Body of pancreas (tissue), 4 donors: ENCODE results near the gene SLC36A3. TPM values are rescaled to one million over a fixed set of nuclear protein-coding genes. Genes with fewer than 3 reads are reported as not detected.
A peak's percentile ranks its signal among the peaks of the same experiment; 100 is the strongest.

Source experiments
- ATAC-seq: fragments of 150-250 bp; one replicate; pipeline ENCODE4 v1.9.1; 2016
- DNase-seq, 4 donors: peaks; one replicate each; pipeline ENCODE4 v3.0.0-alpha.2; 2019
- H3K27ac ChIP-seq, 4 donors: fragments of 200-600 bp; sonication (generic); 1 replicate in 3 of 4; 2 replicates in 1 of 4; pipeline versions ENCODE4 v1.5.1 to v1.6.1; 2016 to 2019; ENCODE audit warnings: mild to moderate bottlenecking in 1 of 4, mixed read lengths in 1 of 4, moderate library complexity in 1 of 4
- H3K27me3 ChIP-seq, 2 donors: fragments of 200-600 bp; sonication (generic); one replicate each; pipeline ENCODE4 v1.6.0; 2016; ENCODE audit warnings: mild to moderate bottlenecking in 1 of 2
- H3K36me3 ChIP-seq, 2 donors: fragments of 200-600 bp; sonication (generic); replicated peaks in 1 of 2; 2 replicates each; pipeline ENCODE4 v1.5.1; 2016; ENCODE audit warnings: low read depth in 2 of 2; ENCODE audit not compliant: insufficient read depth in 1 of 2
- H3K4me1 ChIP-seq: fragments of 200-600 bp; sonication (generic); one replicate; pipeline ENCODE4 v1.6.0; 2016
- H3K4me3 ChIP-seq, 2 donors: fragments of 200-600 bp; sonication (generic); 1 replicate in 1 of 2; 2 replicates in 1 of 2; pipeline ENCODE4 v1.5.1; 2016 to 2019
- H3K9me3 ChIP-seq, 3 donors: fragments of 200-600 bp; sonication (generic); 1 replicate in 2 of 3; 2 replicates in 1 of 3; pipeline ENCODE4 v1.5.1; 2016
- CTCF ChIP-seq, 7 experiments: fragments of 450-650 bp in 4 of 7; fragments of 200-600 bp in 3 of 7; sonication (generic) in 3 of 7; IDR thresholded peaks; one replicate each; pipeline ENCODE4 v1.5.1; 2016 to 2019; ENCODE audit warnings: antibody characterized with exemption in 7 of 7
- POLR2A ChIP-seq, 3 donors: fragments of 450-650 bp; IDR thresholded peaks; one replicate each; pipeline ENCODE4 v1.6.1; 2016; ENCODE audit warnings: antibody characterized with exemption in 3 of 3, mild to moderate bottlenecking in 2 of 3
- whole genome bisulfite sequencing, 2 donors: methylation state at CpG; one replicate each; pipeline ENCODE4 v1.1.5; 2017; 5-methylcytosine and 5-hydroxymethylcytosine counted together
- intact Hi-C: fragments of 100-400 bp; cut with DNase I; formaldehyde crosslinking; loops from one replicate; pipeline ENCODE4 v1.15.1; 2023
- total RNA-seq, 2 donors: library from RNA; depleted of rRNA; stranded (reverse); fragments of >200 nt; gene quantifications; one replicate each; pipeline ENCODE4 v1.1.0, GENCODE V29; 2016

SLC36A3 gene
- total RNA-seq, 2 donors from 2014 or later = not detected

- no peaks in the 10 kb centered on the region for H3K9me3 ChIP-seq
- no peak overlapping the region for H3K4me3 ChIP-seq
- H3K27ac ChIP-seq = peak overlapping the region in 3 of 4 donors; percentile 25 to 44 (median 33)
- H3K36me3 ChIP-seq = no peaks in the 10 kb centered on the region
- DNase-seq = peak in 1 of 4 donors; percentile 13
- no peaks in the 10 kb centered on the region for H3K27me3 ChIP-seq
- intact Hi-C loops = no loop called here
- WGBS, 2 donors = 69 to 78% methylated on average over 10 of the region's 10 CpGs
- H3K4me1 ChIP-seq = peaks cover 45% of the 10 kb centered on the region
- no peak for ATAC-seq
- TF ChIP-seq POLR2A (IDR thresholded peaks at IDR 0.05) (no peak), CTCF (IDR thresholded peaks at IDR 0.05) (no peak)
Measured at GRCh38 chr5:151250346-151251000, 53.1 kb downstream of the SLC36A3 start.

GRCh38 chr5:151249281-151249680 lies 54.3 kb downstream of the SLC36A3 start:
- no peaks in the 10 kb centered on the region for H3K9me3 ChIP-seq
- DNase-seq (no peak), ATAC-seq (no peak)
- peak overlapping the region in 3 of 4 donors; percentile 8 to 56 (median 44) for H3K27ac ChIP-seq
- intact Hi-C loops = no loop called here
- H3K36me3 ChIP-seq = no peaks in the 10 kb centered on the region
- TF ChIP-seq POLR2A (IDR thresholded peaks at IDR 0.05) (no peak), CTCF (IDR thresholded peaks at IDR 0.05) (no peak)
- H3K4me1 ChIP-seq = peaks cover 38% of the 10 kb centered on the region
- 82 to 84% methylated on average over 5 of the region's 5 CpGs for WGBS, 2 donors
- no peaks in the 10 kb centered on the region for H3K27me3 ChIP-seq
- H3K4me3 ChIP-seq = no peak overlapping the region

- intact Hi-C loops = no loop called here
- Histone ChIP-seq H3K27ac (peak overlapping the region in 3 of 4 donors; percentile 8 to 56 (median 44)), H3K4me1 (peaks cover 32% of the 10 kb centered on the region), H3K27me3 (no peaks in the 10 kb centered on the region), H3K36me3 (no peaks in the 10 kb centered on the region), H3K9me3 (no peaks in the 10 kb centered on the region), H3K4me3 (no peak overlapping the region)
- ATAC-seq (no peak), DNase-seq (peak in 3 of 4 donors; percentile 25 to 61 (median 44))
- WGBS, 2 donors = 42 to 56% methylated on average over 2 of the region's 2 CpGs
- no peak for TF ChIP-seq CTCF (IDR thresholded peaks at IDR 0.05)
Measured at GRCh38 chr5:151248651-151249050, 54.9 kb downstream of the SLC36A3 start.

- H3K4me1 ChIP-seq = peaks cover 14% of the 10 kb centered on the region
- no peaks in the 10 kb centered on the region for H3K27me3 ChIP-seq
- WGBS, 2 donors = 76 to 88% methylated on average over 4 of the region's 4 CpGs
- ATAC-seq = no peak
- no peaks in the 10 kb centered on the region for H3K9me3 ChIP-seq
- TF ChIP-seq POLR2A (IDR thresholded peaks at IDR 0.05) = no peak
- H3K4me3 ChIP-seq = no peak overlapping the region
- no peak overlapping the region for H3K27ac ChIP-seq
- intact Hi-C loops = no loop called here
- no peak for DNase-seq
- no peaks in the 10 kb centered on the region for H3K36me3 ChIP-seq
Measured at GRCh38 chr5:151245680-151246219, 57.8 kb downstream of the SLC36A3 start.

- no peak overlapping the region for H3K4me3 ChIP-seq
- WGBS, 2 donors = 90% methylated on average over 2 to 3 of the region's 3 CpGs
- ATAC-seq (no peak), DNase-seq (no peak)
- H3K27me3 ChIP-seq = no peaks in the 10 kb centered on the region
- H3K9me3 ChIP-seq = no peaks in the 10 kb centered on the region
- TF ChIP-seq CTCF (IDR thresholded peaks at IDR 0.05) (no peak), POLR2A (IDR thresholded peaks at IDR 0.05) (no peak)
- H3K27ac ChIP-seq = no peak overlapping the region
- H3K36me3 ChIP-seq = no peaks in the 10 kb centered on the region
- H3K4me1 ChIP-seq = peaks cover 11% of the 10 kb centered on the region
- intact Hi-C loops = no loop called here
Measured at GRCh38 chr5:151244206-151244605, 59.4 kb downstream of the SLC36A3 start.
